GM18868 (cell line): Measurements from ENCODE around the gene GAS7.
A peak's percentile ranks its signal among the peaks of the same experiment; 100 is the strongest.
"Not testable (repeated sequence)": the region's sequence is repeated elsewhere in the genome, so short reads cannot be mapped to it uniquely, and the experiment has no call there.

ENCODE experiments used
- ATAC-seq: cut with Tn5 transposase; IDR thresholded peaks from one replicate; pipeline ENCODE4 v1.9.1; 2021; ENCODE audit warnings: mild to moderate bottlenecking, moderate library complexity; ENCODE audit not compliant: unreplicated experiment

GAS7 gene

DNA sequence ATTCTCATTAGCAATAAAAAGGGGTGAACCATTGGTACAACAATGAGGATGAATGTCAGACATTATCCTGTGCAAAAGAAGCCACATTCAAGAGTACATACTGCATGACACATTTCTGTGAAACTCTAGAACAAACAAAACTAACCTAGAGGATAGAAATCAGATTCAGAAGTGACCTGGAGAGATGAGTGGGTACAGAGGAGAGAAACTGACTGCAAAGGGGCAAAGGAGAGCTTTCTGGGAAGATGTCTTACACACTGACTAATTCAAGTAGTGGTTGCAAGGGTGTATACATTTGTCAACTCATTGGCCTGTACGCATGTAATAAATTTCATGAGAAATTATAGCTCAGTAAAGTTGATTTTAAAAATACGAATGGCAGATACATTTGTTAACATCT is 115.6 kb downstream of the GAS7 start:
- ATAC-seq = no peak

DNA sequence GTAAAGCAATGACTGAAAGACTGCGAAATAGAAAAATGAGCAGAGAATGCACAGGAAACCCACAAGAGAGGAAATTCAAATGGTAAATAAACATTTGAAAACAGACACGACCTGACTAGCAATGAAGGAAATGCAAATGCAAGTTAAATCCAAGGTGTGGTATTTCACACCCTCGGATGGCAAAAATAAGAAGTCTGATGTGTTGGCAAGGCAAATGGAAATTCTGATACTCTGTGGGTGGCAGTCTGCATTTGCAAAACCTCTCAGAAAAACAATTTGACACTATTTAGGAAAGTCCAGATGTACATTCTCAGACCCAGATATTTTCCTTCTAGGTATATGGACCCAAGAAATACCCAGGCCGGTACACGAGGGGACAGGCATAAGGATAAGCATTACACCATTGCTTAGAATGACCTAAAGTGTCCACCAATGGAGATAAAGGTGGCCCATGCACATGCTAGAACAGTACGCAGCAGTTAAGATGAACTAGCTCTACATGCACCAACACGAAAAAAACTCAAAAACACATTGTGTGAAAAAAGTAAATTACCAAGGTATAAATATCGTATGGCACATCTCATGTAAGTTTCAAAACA is 116.7 kb downstream of the GAS7 start:
- ATAC-seq = no peak

GRCh38 chr17:10077561-10078299 is 120.7 kb downstream of the GAS7 start:
- ATAC-seq = no peak

- no peak for ATAC-seq
Measured at GRCh38 chr17:10075919-10076318, 122.5 kb downstream of the GAS7 start.

- no peak for ATAC-seq
Measured at GRCh38 chr17:10073941-10074340, 124.5 kb downstream of the GAS7 start.

GRCh38 chr17:10072556-10073425 is 125.6 kb downstream of the GAS7 start:
- no peak for ATAC-seq

DNA sequence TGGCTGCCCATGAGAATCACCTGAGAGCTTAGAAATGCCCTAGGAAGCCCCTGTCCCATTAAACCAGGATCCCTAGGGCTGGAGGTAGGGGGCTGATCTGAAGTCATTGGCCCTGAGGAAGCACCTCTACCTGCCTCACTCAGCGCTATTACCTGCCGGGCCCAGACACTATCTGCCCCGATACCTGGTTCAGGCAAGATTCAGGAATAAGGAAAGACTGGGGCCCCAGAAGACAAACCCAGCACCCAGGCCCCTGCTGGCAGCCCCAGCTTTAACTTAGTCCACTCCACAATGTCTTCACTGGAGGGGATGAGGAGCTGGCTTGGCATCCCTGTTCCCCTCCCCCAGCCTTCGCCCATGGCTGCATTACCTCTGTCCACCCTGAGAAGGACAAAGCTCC is 126.3 kb downstream of the GAS7 start:
- ATAC-seq = no peak

GRCh38 chr17:10071141-10071540 is 127.3 kb downstream of the GAS7 start:
- ATAC-seq = no peak

- ATAC-seq = no peak
Measured at GRCh38 chr17:10070690-10071089, 127.7 kb downstream of the GAS7 start.

DNA sequence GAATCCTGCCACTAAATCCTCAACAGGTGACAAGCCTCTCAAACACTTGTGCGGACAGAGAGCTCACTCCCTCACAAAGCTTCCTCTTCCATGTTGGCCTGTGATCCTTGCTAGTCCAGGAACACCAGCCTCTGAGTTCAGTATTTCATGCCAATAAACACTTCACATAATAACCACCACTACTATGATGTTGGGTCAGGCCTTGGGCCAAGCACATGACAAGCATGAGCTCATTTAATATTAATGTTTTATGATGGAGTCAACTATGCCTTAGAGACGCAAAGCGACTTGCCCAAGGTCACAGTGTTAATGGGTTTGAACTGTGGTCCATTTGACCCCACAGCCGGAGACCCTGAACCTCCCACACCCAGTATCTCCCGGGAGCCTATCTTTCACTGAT is 129.1 kb downstream of the GAS7 start:
- ATAC-seq = no peak

DNA sequence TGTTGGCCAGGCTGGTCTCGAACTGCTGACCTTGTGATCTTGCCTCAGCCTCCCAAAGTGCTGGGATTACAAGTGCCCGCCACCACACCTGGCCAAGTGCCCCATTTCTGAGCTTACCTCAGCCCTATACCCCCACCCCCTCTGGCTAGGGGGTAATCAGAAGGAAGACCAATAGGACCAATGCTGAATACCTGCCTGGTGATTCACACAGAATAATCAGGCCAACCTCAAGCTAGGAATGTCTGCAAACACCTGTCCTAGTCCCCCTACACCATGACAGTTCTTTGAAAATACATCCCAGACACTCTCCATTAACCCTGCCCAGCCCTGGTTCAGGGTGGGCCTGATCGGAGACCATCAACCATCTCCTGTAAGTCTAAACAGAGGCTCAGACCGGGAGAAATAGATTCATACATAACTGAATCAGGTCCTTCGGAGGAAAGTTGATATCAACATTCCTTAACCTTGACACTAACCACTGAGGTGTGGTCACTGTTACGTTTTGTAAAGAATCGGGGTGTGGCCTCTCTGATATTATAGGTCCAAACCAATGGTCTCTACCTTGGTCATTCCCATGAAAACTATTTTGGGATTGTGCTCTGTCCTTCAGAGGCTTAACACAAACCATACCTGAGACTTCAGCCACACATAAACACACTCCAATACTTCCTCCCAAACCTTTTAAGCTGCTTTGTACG is 130.8 kb downstream of the GAS7 start:
- ATAC-seq = no peak

GRCh38 chr17:10064536-10064935 is 133.9 kb downstream of the GAS7 start:
- ATAC-seq = no peak

GRCh38 chr17:10063730-10064241 is 134.6 kb downstream of the GAS7 start:
- ATAC-seq = no peak

DNA sequence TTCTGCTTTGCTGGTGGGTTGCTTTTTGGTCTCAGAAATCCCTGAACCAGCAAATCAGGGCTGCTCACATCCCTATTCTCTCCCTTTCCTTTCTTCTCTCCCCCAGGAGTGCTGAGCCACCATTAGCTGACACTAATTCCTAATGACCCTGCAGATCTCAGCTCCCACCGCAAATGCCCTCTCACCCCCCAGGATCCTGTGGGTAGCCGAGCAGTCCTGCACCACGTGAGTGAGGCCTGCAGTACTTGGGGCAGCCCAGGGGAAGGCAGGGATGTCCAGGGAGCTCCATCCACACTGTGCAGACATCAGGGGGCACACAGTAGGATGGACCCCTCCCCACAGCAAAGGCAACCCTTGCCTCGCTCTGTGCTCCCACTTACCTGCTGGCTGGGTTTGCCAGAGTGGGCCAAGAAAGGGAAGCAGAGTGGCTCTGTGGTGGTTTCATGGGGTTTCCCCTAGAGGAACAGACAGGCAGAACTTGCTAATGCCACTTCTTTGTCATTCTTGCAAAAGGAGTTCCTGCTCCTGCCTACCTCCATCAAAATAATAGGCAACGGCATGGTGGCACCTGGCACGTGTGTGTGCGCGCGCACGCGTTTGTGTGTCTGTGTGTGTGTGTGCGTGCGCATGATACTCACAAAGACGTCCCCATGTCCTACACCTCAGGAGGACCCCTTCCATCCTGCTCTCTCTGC is 135.6 kb downstream of the GAS7 start:
- peak; percentile 39 for ATAC-seq

DNA sequence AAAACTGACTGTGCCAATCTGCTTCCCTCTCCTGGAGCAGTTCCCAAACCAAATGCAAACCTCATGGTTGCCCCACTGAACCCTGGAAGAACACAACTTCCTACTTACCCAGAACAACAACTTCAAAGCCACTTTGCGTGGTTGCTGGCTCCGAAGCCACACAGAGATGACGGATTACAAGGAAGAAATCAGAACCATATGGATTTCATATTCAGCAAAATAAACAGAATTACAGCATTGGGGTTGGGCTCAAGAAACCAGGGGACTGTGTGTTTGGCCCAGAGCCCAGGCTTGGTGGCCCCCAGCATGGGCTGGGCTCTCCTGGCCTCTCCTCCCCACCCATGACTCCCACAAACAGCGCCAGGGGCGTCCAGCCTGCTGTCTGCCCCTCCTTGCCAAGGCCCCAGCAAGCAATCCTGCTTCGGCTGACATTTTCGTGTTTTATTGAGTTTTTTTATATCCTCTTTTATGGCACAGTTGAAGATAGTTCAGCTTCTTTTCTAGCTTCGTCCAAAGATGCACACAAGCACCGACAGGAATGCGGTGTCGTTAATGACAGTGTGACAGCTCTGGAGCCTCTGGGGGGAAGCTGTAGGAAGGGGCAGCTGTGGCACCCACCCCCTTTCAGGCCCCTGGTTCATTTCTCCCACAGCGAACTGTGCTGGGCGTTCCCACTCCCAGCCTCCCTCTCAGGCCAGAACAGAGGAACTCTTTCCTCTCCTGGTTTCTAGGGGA is 137.1 kb downstream of the GAS7 start:
- ATAC-seq = no peak

DNA sequence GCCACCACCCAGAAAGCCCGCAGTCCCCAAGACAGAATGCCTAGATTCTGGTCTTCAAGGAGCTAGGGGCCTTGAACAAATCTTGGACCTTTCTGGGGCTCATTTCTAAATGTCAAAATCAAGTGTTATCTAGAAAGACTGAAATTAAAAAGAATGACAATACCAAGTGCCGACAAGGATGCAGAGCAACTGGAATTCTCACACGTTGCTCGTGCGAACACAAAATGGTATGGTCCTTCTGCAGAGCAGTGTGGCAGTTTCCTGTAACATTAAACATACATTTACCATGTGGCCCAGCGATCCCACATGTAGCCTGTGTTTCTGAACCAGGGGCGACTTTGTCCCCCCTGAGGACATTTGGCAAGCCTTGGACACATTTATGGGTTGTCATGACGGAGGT is 137.9 kb downstream of the GAS7 start:
- no peak for ATAC-seq

DNA sequence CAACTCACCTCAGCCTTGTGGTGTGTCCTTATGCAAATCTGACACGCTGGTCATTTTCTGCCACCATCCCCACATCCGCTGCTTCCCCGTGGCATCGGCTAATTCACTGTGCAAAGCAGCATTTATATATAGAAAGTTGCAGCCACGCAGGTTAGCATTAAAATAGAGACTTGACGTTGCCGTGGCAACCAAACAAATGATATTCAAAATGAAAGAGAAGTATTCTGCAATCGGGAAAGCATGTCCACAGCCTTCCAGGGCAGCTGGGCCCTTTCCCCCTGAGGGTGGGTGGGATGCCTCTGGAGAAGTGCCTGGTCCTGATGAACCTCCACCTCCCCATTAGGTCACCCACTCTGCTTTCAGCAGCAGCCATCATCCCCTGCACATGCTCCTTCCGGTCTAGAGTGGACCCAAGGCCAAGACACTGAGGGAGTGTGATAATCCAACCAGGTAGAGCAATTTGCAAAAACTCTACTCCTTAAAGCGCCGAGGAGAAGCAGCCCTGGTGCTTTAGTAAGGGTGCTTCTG is 138.7 kb downstream of the GAS7 start:
- peak; percentile 69 for ATAC-seq

GRCh38 chr17:10058921-10059683 is 139.3 kb downstream of the GAS7 start:
- peak; percentile 26 for ATAC-seq

- ATAC-seq = not testable (repeated sequence)
Measured at GRCh38 chr17:10057466-10057865, 140.9 kb downstream of the GAS7 start.
